ENCODE results near the gene LTBP1. TPM values are rescaled to one million over a fixed set of nuclear protein-coding genes. Genes with fewer than 3 reads are reported as not detected.

Gene LTBP1
- total RNA-seq, 1 donor from 2014 or later, result 327 TPM

DNA sequence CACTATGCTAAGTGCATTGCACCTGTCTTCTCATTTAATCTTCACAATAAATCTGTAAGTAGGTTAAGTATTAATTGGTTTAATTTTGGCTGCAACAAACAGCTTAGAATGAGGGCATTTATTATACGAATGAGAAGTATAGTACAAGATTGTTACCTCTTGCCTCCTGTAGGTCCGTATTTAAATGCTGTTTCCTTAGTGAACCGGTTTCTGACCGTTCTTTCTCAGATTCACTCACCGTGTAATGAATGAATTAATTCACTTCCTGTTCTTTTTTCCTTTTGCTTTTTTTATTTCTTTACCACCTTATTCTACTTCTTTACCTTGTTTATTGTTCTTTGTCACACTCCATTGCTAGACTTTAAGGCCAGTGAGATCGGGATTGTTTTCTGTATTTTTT lies 375.9 kb downstream of the LTBP1 start:
- Mint-ChIP-seq H3K27ac (ENCODE audit: unreplicated experiment) (no peak overlapping the region), H3K4me1 (ENCODE audit: unreplicated experiment) (peaks cover 23% of the 10 kb centered on the region), H3K4me3 (ENCODE audit: unreplicated experiment) (no peak overlapping the region), H3K36me3 (ENCODE audit: low read depth, unreplicated experiment) (peaks cover 25% of the 10 kb centered on the region), H3K27me3 (ENCODE audit: unreplicated experiment) (peaks cover 5% of the 10 kb centered on the region), H3K9me3 (ENCODE audit: unreplicated experiment) (peaks cover 4% of the 10 kb centered on the region)
- TF ChIP-seq, protein P1, sequence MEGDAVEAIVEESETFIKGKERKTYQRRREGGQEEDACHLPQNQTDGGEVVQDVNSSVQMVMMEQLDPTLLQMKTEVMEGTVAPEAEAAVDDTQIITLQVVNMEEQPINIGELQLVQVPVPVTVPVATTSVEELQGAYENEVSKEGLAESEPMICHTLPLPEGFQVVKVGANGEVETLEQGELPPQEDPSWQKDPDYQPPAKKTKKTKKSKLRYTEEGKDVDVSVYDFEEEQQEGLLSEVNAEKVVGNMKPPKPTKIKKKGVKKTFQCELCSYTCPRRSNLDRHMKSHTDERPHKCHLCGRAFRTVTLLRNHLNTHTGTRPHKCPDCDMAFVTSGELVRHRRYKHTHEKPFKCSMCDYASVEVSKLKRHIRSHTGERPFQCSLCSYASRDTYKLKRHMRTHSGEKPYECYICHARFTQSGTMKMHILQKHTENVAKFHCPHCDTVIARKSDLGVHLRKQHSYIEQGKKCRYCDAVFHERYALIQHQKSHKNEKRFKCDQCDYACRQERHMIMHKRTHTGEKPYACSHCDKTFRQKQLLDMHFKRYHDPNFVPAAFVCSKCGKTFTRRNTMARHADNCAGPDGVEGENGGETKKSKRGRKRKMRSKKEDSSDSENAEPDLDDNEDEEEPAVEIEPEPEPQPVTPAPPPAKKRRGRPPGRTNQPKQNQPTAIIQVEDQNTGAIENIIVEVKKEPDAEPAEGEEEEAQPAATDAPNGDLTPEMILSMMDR (IDR thresholded peaks at IDR 0.05; ENCODE audit: unreplicated experiment), result no peak
- DNase-seq (ENCODE audit: low spot score), result no peak

DNA sequence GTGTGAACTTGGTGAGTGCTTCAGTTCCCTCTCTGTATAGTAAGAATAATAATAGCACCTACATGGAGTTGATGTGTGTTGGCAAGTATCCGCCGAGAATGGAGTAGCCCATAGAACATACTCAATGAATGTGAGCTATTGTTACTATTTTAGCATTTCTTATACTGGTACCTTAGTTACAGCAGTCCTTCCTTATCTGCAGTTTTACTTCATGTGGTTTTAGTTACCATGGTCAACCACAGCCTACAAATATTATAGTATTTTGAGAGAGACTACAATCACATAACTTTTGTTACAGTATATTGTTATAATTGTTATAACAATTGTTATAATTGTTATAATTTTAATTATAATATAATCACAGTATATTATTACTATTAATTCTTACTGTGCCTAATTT lies 377.2 kb downstream of the LTBP1 start:
- Mint-ChIP-seq H3K27ac (ENCODE audit: unreplicated experiment) (no peak overlapping the region), H3K4me3 (ENCODE audit: unreplicated experiment) (no peak overlapping the region), H3K36me3 (ENCODE audit: low read depth, unreplicated experiment) (peaks cover 22% of the 10 kb centered on the region), H3K27me3 (ENCODE audit: unreplicated experiment) (peaks cover 5% of the 10 kb centered on the region), H3K9me3 (ENCODE audit: unreplicated experiment) (no peaks in the 10 kb centered on the region), H3K4me1 (ENCODE audit: unreplicated experiment) (peaks cover 12% of the 10 kb centered on the region)
- TF ChIP-seq, protein P1 (IDR thresholded peaks at IDR 0.05; ENCODE audit: unreplicated experiment), result no peak
- DNase-seq (ENCODE audit: low spot score), result no peak

DNA sequence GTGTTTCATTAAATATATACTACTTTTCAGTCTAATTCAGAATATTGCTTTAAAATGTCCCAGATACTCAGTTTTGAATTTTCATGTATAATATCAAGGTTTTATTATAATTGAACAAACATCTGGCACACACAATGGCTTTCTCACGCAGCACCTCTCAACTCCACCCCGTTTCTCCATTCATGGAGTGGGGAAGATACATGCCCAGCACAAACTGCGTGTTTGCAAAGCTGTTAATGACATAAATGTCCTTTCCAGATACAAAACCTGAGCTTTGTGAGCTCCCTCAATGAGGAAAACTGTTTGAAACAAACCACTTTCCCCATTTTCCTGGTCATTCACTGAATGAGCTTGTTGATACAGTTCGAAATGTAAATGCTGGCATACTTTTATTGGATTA lies 379.3 kb downstream of the LTBP1 start:
- Mint-ChIP-seq H3K27ac (ENCODE audit: unreplicated experiment) (no peak overlapping the region), H3K4me1 (ENCODE audit: unreplicated experiment) (no peaks in the 10 kb centered on the region), H3K9me3 (ENCODE audit: unreplicated experiment) (no peaks in the 10 kb centered on the region), H3K27me3 (ENCODE audit: unreplicated experiment) (no peaks in the 10 kb centered on the region), H3K36me3 (ENCODE audit: low read depth, unreplicated experiment) (peaks cover 10% of the 10 kb centered on the region), H3K4me3 (ENCODE audit: unreplicated experiment) (no peak overlapping the region)
- no peak for DNase-seq (ENCODE audit: low spot score)
- TF ChIP-seq, protein P1 (IDR thresholded peaks at IDR 0.05; ENCODE audit: unreplicated experiment), result no peak

DNA sequence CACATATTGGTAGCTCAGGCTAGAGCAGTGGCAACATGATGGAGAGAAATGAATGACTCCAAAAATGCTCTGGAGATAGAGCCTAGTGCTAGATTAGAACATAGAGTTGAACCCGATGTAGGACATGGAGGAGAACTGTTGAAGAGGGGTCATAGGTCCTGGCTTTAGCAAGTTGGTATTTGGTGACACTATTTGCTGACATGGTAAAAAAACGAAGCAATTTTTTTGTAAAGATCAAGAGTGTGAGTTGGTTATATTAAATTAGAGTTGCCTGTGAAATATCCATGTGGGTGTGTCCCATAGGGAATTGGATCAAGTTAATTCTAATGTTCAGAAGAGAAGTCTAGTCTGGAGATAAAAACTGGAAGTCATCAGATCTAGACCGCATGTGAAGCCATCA lies 386.7 kb downstream of the LTBP1 start:
- H3K27ac Mint-ChIP-seq (ENCODE audit: unreplicated experiment), result no peak overlapping the region
- no peaks in the 10 kb centered on the region for H3K4me1 Mint-ChIP-seq (ENCODE audit: unreplicated experiment)
- TF ChIP-seq, protein P1 (IDR thresholded peaks at IDR 0.05; ENCODE audit: unreplicated experiment), result no peak
- H3K27me3 Mint-ChIP-seq (ENCODE audit: unreplicated experiment), result peaks cover 7% of the 10 kb centered on the region
- peak overlapping the region; percentile 56 for H3K4me3 Mint-ChIP-seq (ENCODE audit: unreplicated experiment)
- H3K9me3 Mint-ChIP-seq (ENCODE audit: unreplicated experiment), result no peaks in the 10 kb centered on the region
- peaks cover 16% of the 10 kb centered on the region for H3K36me3 Mint-ChIP-seq (ENCODE audit: low read depth, unreplicated experiment)
- no peak for DNase-seq (ENCODE audit: low spot score)

DNA sequence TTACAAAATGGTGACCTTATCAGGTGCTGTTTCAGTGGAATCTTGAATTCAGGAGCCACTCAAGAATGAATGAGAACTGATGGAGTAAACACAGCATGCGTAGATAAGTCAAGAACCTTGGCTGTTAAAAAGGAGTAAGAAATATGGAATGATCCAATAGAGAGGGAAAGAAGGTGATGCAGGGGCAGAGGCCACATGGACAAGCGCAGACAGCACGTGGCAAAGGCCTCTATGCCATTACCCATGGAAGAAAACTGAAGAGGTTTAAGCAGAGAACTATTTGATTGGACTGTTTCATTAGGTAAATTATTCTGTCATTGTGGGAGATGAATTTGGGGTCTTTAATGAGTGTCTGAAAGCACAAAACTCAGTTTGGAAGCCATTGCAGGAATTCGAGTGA lies 387.3 kb downstream of the LTBP1 start:
- no peak for DNase-seq (ENCODE audit: low spot score)
- Mint-ChIP-seq H3K27ac (ENCODE audit: unreplicated experiment) (no peak overlapping the region), H3K27me3 (ENCODE audit: unreplicated experiment) (peaks cover 8% of the 10 kb centered on the region), H3K9me3 (ENCODE audit: unreplicated experiment) (no peaks in the 10 kb centered on the region), H3K4me3 (ENCODE audit: unreplicated experiment) (no peak overlapping the region), H3K36me3 (ENCODE audit: low read depth, unreplicated experiment) (peaks cover 20% of the 10 kb centered on the region), H3K4me1 (ENCODE audit: unreplicated experiment) (no peaks in the 10 kb centered on the region)
- TF ChIP-seq, protein P1 (IDR thresholded peaks at IDR 0.05; ENCODE audit: unreplicated experiment), result no peak
